Activated CD4-positive, CD25-positive, alpha-beta regulatory T cell treated with anti-CD3 and anti-CD28 coated beads, Interleukin-2, amount 50 U/mL, for 72 hours (primary cell): ENCODE data around the gene KIAA1614.

Experiments used
- DNase-seq: peaks from one replicate; pipeline ENCODE4 v3.0.0; 2021

Gene KIAA1614

GRCh38 chr1:180907313-180908055 lies 5.2 kb upstream of the KIAA1614 start:
- DNase-seq, result no peak

DNA sequence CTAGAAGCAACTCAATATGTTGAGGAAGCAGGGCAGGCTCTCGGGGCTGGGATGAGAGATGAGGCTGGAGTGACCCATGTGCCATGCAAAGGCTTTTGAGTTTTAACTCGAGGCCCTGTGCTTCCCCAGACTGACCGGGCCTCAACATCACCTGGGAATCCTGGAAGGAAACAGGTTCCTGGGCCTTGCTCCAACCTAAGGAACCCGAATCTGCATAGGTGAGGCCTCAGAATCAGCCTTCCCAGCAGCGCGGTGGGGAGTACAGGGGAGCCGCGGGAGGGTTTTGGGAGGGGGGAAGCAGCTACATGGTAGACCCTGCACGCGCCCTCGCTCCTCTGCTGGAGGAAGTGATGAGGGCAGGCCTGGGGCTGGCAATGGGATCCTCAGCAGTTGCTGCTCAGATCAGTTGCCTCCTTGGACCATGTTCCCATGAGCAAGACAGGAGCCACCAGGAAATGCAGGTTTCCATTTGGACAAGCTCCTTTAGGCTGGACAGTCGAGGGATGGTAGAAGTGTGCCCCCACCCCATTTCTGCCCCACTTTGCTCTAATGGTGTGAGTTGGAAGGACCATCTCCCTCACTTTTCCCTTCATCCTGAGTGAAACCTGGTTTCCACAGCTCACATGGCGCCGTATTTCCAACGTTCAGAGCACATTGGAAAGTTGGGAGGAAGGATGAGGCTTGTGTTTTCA lies 4.5 kb upstream of the KIAA1614 start:
- DNase-seq, result no peak

DNA sequence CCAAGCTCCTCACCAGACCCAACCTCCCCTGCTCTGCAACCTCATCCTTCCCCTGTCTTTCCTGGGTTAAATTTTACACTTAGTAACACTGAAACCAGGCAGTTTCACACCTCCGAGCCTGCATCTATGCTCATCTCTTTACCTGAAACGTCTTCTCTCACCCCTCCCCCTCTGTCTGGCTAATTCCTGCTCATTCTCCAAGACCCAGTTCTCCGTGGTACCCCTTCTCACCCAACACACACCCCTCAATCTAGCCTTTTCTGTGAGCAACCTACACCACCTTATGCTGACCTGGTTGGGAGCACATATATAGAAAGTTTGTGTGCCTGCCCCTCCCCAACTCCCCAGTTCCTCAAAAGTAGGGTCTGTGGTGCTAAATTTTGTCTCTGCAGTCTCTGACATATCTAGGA lies 3.7 kb upstream of the KIAA1614 start:
- DNase-seq, result no peak

GRCh38 chr1:180909462-180909976 lies 3.2 kb upstream of the KIAA1614 start:
- no peak for DNase-seq

DNA sequence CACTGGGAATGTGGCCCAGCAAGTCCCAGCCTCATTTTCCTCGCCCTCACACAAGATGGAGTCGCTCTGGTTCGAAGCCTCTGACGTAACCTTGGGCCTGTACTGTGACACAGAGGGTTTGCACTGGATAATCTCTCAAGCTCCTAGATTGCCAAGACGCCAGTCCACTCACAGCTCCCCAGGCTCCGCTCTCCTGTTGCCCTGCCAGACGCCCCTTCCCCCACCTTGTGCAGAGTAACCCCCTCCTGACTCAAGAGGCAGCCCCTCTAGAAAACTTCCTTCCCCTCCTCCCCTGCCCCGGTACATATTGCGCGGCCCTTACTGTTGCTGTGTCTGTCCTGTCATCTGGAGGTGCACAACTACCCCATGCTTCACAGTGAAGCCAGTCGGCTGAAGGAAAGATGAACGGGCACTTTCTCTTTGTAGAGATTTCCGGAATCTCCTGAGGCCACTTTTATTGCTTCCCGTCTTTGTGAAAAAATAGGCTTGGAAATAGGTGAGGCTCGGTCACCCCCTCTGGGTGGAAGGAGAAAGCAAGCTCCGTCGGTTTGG lies 981 bp upstream of the KIAA1614 start:
- DNase-seq, result no peak

DNA sequence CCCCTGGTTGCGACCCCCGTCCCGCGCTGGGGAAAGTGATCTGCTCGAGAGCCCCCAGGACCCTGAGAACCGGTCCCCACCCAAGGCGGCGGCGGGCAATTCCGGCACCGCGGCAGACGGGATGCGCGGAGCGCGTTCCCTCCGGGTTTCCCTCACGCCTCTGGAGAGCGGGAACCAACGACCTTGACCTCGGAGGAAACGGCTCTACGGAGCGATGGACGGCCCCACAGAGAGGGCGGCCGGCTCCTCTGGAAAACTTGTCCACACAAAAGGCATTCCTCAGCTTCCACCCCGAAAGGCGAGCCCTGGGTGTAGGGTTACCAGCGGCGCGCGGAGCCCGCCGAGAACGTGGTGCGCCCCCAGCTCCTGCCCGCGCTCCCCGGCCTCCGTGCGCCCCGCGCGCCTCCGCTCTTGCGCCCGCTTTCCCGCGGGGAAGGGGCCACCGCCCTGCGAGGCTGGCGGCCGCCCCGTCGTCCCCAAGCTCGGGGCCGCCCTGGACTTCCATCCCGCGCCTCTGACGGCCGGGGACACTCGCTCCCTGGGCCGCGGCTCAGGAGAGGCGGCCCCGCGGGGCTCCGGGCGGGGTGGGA lies 391 bp upstream of the KIAA1614 start:
- no peak for DNase-seq

- DNase-seq, result no peak
Measured at GRCh38 chr1:180915426-180915965, 2.8 kb downstream of the KIAA1614 start.

DNA sequence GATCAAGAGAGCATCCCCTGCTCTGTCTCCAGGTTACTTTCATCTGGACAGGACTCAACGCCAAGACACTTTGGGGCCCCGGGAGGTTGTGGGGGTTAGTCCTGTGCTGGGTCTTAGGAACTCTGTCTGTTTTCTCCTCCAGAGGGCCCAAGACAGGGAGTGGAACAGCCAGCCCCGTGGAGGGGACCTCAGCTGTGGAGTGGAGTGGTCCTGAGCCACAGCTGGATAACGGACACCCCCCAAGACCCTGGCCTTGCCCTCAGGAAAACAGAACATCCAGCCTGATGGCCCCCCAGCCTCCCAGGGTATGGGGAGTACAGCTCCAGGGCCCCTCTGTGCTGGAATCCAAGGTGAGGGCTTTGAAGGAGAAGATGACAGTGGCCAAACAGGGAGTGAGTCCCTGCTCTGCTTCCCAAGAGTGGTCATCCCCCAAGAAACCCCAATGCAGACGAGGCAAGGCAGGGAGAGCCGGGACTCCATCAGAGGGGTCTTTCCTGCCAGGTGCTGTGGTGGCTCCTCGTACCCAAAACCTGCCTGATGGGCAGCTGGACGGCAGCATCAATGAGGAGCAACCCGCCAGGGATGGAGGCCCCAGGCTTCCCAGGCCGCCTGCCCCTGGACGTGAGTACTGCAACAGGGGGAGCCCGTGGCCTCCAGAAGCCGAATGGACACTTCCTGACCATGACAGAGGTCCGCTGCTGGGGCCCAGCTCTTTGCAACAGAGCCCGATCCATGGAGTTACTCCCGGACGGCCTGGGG lies 3.5 kb downstream of the KIAA1614 start:
- no peak for DNase-seq

DNA sequence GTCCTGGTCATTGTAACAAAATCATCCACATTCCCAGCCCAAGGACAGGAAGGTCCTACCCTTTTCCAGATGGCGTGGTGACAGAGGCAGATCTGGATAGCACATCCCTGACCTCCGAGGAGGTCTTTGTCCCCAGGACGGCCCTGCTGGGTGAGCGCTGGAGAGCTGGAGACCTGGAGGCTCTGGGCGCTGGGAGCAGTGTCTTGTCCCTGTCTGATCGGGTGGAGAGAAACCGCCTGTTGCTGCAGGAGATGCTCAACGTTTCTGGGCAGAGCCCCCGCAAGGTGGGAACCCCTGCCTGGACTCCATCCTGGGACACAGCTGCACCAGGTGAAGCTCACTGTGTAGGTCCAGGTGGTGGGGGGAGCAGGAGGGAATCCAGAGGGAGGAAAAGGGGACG lies 4.1 kb downstream of the KIAA1614 start:
- no peak for DNase-seq

DNA sequence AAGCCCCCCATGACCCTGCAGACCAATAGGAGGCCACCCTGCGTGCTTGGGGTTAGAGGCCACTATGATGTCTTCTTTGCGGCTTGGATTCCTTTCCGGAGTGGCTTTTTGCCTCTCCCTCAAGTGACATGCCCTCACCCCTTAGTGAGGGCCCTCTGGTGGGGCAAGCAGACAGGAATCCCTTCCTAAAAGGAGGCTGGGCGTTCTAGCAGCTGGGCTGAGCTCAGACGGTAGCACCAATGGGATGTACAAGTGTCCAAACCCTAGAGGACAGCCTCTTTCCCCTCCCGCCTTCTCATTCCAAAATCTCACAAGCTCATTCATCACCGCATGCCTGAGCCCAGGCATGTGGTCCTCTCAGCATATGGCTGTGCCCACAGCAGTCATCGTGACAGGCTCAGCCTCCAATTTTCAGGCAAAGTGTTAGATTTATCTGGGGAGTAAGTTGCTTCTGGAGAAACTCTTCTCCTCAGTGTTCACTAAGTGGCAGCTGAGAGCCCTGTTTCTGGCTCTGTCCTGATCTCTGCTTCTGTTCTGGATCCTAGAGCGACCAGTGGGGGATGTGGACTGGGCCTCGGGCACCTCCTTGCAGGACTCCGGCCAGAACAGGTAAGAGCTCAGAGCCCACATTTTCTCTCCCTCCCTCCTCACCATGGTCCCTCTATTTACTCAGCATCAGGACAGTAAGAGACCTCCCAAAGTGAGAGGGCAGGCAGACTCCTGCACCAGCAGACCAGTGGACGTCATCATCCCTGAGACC lies 4.8 kb downstream of the KIAA1614 start:
- no peak for DNase-seq

- no peak for DNase-seq
Measured at GRCh38 chr1:180918519-180918918, 5.8 kb downstream of the KIAA1614 start.

GRCh38 chr1:180919183-180919700 lies 6.5 kb downstream of the KIAA1614 start:
- DNase-seq, result no peak

- no peak for DNase-seq
Measured at GRCh38 chr1:180920193-180920592, 7.5 kb downstream of the KIAA1614 start.

DNA sequence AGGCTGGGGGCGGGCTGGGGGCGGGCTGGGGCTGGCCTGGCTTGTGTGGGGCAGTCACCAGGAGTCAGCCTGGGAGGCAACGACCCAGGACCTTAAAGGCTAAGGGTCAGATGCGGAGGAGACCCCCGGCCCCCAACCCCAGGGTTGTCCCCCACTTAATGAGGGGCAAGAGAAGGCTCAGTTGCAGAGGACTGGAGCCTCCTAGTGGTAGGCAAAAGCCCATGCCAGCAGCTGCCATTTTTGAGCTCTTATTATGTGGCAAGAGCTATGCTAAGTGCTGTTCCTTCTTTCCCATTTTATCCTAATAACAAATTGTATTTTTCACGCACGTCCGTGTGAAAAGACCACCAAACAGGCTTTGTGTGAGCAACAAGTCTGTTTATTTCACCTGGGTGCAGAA lies 8.0 kb downstream of the KIAA1614 start:
- DNase-seq, result no peak

DNA sequence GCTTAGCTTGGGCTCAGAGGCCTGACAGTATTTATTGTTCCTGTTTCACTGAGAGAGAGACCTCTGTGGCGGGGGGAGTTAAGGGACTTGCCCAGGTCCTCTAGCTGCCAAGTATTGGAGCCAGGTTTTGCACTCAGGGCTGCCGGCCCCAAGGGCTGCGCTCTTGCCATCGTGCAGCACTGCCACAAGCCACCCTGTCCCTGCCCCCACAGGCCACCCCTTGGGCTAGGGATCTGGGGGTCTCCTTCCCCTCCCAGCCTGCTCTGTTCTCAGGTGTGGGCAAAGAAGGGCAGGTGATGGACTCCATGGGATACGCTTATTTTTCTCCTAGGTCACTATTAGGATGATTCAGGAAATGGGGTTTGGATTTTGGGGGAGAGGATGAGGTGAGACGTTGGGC lies 8.7 kb downstream of the KIAA1614 start:
- DNase-seq, result no peak

DNA sequence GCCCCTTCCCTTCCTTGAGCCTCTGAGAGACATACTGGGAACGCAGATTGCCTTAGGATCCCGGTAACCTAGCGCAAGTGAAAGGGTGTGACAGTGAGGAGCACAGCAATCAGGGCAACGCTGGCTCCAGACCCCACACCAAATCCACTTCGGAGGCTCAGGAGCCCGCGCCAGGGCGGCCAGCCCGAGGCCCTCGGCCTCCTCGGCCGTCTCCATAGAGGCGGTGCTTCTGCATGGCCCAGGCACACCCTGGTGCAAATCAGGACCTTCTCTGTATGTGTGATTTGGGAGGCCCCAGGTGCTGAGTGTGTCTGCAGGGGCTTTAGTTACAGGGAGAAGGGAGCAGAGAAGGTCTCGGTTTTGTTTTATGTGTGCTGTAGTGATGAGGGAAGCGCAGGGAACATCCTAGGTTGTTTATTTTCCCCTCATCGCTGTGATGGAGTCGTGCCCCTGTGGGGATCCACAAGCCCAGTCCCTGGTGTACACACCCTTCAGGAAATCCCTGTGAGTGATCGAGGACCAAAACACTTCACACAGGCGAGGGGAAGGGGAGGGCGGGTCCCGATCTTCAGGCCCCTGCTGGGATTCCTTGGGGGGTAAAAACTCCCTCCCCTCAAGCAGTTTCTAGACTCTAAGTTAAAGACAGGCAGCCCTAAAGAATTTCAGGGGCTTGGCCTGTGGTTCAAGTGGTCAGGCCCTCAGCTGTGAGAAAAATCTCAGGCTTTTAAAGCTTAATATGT lies 9.4 kb downstream of the KIAA1614 start:
- no peak for DNase-seq

DNA sequence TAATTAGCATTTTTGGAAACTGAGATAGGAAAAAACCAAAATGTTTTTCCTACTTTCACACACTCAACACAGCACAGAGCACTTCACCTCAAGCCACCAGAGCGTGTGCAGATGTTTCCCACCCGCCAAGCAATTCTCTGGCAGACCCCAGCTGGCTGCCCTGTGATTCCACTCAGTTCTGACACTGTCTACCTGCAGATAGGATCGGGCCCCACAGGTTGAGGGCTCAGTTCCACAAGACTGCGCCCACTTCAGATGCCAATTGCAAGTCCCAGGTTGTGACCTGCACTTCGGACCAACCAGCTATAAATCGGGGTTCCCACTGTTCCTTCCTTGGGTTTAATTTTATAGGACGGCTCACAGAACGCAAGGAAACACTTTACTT lies 9.9 kb downstream of the KIAA1614 start:
- no peak for DNase-seq

DNA sequence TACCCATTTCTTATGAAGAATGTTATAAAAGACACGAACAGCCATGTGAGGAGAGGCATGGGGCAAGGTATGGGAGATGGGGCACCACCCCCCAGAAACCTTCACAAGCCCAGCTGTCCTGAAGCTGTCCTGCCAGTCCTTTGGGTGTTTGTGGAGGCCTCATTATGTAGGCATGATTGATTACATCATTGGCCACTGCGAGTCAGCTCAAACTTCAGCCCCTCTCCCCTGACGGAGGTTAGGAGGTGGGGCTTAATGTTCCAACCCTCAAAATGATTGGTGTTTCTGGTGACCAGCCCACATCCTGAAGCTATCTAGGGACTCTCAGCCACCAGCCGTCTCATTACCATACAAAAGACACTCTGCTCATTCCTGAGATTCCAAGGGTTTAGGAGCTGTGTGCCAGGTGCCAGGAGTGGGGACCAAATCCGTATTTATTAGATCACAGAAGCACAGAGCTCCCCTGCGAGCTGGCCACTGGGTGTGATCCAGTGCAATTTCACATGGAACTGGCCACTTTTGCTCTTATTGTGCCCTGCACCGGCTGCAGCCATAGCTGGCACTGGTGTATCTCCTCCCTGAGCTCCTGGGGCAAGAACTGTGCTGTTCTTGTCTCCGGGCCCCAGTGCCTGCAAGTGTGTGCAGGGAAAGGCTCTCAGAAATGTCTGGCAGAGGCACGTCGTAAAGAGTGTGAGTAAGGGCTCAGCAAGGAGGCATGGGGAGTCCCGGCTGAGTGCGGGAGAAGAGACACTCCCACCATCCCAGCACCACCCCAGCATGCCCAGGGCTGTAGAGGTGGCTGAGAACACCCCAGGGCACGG lies 10.5 kb downstream of the KIAA1614 start:
- no peak for DNase-seq

GRCh38 chr1:180923887-180924286 lies 11.2 kb downstream of the KIAA1614 start:
- DNase-seq, result no peak

GRCh38 chr1:180924939-180925338 lies 12.2 kb downstream of the KIAA1614 start:
- DNase-seq, result no peak
